PC-3 (cell line): ENCODE measurements around the gene CAPRIN2. TPM values are rescaled to one million over a fixed set of nuclear protein-coding genes. Genes with fewer than 3 reads are reported as not detected.
A peak's percentile ranks its signal among the peaks of the same experiment; 100 is the strongest.

Experiments
- ATAC-seq: fragments of 200-7000 bp; cut with Tn5 transposase; 2 replicates; pipeline ENCODE4 v1.9.1; 2020; ENCODE audit warnings: mild to moderate bottlenecking, moderate library complexity
- BruUV-seq: library from RNA; stranded (reverse); fragments of 400-500 nt; replicated peaks from 2 replicates; lab custom pipeline; 2021; lab: Mats Ljungman, UMichigan
- CTCF ChIA-PET: fragments of 300-600 bp; sonication (Branson Sonifier 250); formaldehyde crosslinking; loops from one replicate; lab custom pipeline; 2022; ENCODE audit warnings: antibody characterized with exemption; lab: Charles Lee
- POLR2A ChIA-PET: fragments of 300-600 bp; sonication (Branson Sonifier 250); formaldehyde crosslinking; loops from one replicate; lab custom pipeline; 2022; ENCODE audit warnings: antibody characterized with exemption; ENCODE audit not compliant: unreplicated experiment; lab: Charles Lee
- DNase-seq: peaks from one replicate; pipeline ENCODE4 v3.0.0-alpha.2; 2015
- H2AFZ ChIP-seq: fragments of 300-600 bp; sonication (generic); 2 replicates; pipeline ENCODE4 v1.6.0; 2016; ENCODE audit warnings: antibody characterized with exemption, low read length
- H3F3A ChIP-seq: fragments of 300-600 bp; sonication (generic); one replicate; pipeline ENCODE4 v1.6.0; 2017; ENCODE audit warnings: antibody characterized with exemption, low read length, control low read depth, mild to moderate bottlenecking; ENCODE audit not compliant: unreplicated experiment
- H3K27ac ChIP-seq: fragments of 300-600 bp; sonication (generic); 2 replicates; pipeline ENCODE4 v1.5.1; 2016; ENCODE audit warnings: mild to moderate bottlenecking, low read length
- H3K27me3 ChIP-seq: fragments of 300-600 bp; sonication (generic); 2 replicates; pipeline ENCODE4 v1.6.1; 2016; ENCODE audit warnings: low read length, mixed read lengths
- H3K36me3 ChIP-seq: fragments of 300-600 bp; sonication (generic); 2 replicates; pipeline ENCODE4 v1.6.1; 2016; ENCODE audit warnings: low read depth, mixed run types, low read length, mixed read lengths
- H3K4me1 ChIP-seq: fragments of 300-600 bp; sonication (generic); 2 replicates; pipeline ENCODE4 v1.5.1; 2016; ENCODE audit warnings: low read length; ENCODE audit not compliant: insufficient read depth
- H3K4me2 ChIP-seq: fragments of 300-600 bp; sonication (generic); 2 replicates; pipeline ENCODE4 v1.6.0; 2016; ENCODE audit warnings: low read length
- H3K4me3 ChIP-seq: fragments of 300-600 bp; sonication (generic); 2 replicates; pipeline ENCODE4 v1.5.1; 2016; ENCODE audit warnings: mild to moderate bottlenecking, low read length, mixed read lengths
- H3K79me2 ChIP-seq: fragments of 300-600 bp; sonication (generic); 2 replicates; pipeline ENCODE4 v1.6.1; 2017; ENCODE audit warnings: low read length, mixed read lengths
- H3K9ac ChIP-seq: fragments of 300-600 bp; sonication (generic); 2 replicates; pipeline ENCODE4 v1.6.0; 2016; ENCODE audit warnings: mild to moderate bottlenecking, low read length
- H3K9me2 ChIP-seq: fragments of 300-600 bp; sonication (generic); replicated peaks from 2 replicates; pipeline ENCODE4 v1.6.1; 2016; ENCODE audit warnings: mixed run types, low read length, mixed read lengths
- H3K9me3 ChIP-seq: fragments of 300-600 bp; sonication (generic); 2 replicates; pipeline ENCODE4 v1.6.1; 2016; ENCODE audit warnings: low read length, mixed read lengths
- H4K20me1 ChIP-seq: fragments of 300-600 bp; sonication (generic); 2 replicates; pipeline ENCODE4 v1.6.1; 2016; ENCODE audit warnings: low read length, mixed read lengths
- EZH2 ChIP-seq: fragments of 300-600 bp; sonication (generic); IDR thresholded peaks from one replicate; pipeline ENCODE4 v1.6.1; 2017; ENCODE audit warnings: antibody characterized with exemption, mild to moderate bottlenecking, low read length; ENCODE audit not compliant: unreplicated experiment
- EZH2phosphoT487 ChIP-seq: fragments of 300-600 bp; sonication (generic); IDR thresholded peaks from 2 replicates; pipeline ENCODE4 v1.6.1; 2018; ENCODE audit warnings: mild to moderate bottlenecking, antibody characterized with exemption, low read length, borderline replicate concordance
- intact Hi-C: fragments of 100-400 bp; cut with micrococcal nuclease; formaldehyde crosslinking; loops from 2 replicates; pipeline ENCODE4 v1.9.0; 2023
- total RNA-seq: library from RNA; depleted of rRNA; stranded (reverse); fragments of >200 nt; gene quantifications from 2 replicates; pipeline ENCODE4 v1.2.3, GENCODE V29; 2014
- TF ChIP-seq, protein P1 (sequence below): fragments of 300-600 bp; sonication (generic); conservative IDR thresholded peaks from 2 replicates; pipeline ENCODE4 v1.5.1; 2017; ENCODE audit warnings: antibody characterized with exemption, low read depth, mild to moderate bottlenecking, low read length

Gene CAPRIN2
- total RNA-seq, 1 experiment from 2014 or later: 23.1 TPM

DNA sequence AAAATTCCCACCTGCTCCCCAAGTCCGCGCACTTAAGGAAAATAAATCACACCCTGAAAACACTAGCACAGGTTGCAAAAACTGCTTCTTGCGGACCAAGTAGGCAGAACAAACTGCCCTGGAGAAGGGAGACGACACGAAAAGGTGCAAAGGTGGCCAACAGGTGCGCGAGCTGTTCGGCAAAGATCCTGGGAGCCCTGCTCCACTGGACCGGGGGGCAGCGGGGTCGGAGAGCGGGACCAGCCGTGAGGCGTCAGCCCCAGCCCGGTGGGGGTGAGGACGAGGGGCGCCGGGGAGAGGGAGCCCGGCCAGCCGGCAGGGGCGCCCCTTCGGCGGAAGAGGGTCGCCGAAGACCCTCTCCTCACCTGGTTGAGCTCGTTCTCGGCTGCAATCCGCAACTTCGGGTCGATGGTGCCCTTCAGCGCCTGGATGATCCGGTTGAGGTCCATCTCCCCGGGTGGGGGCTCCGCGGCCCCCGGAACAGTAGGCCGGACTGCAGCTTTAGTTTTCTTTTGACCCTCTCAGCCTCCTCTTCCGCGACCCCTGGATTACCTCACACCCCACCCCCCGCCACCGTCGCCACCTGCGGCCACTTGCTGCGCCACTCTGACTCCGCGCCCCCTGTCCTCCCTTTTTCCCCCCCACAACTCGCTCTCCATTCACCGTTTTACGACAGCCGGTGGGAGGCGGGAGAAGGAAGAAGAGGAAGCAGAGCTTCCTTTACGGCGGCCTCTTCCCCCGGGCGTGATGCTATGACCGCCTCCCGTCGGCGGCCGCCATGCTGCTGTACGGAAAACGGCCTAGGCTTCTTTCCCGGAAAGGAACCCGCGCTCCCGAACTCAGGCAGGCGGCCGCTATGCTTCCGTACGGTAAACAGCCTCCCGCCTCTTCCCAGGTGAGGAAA lies 59.3 kb downstream of the CAPRIN2 start, which contains the start of gene IPO8:
Gene IPO8, minus strand, starts transcription at position 671 of the 904 bp plus-strand sequence. Its CDS starts 222 bp downstream, at position 449.
- DNase-seq (peak; percentile 85), ATAC-seq (peak; percentile 56)
- peak within 1 kb of the TSS; percentile 93 for H3K4me3 ChIP-seq
- peak within 1 kb of the TSS; percentile 81 for H3K9ac ChIP-seq
- H3K4me2 ChIP-seq: peak within 1 kb of the TSS; percentile 88
- intact Hi-C loops: loop anchor here (1.0 kb wide), 1 partner anchor 99 kb away; no protein-coding TSS in a partner anchor
- no peaks in the 10 kb centered on the region for H4K20me1 ChIP-seq
- H3K9me3 ChIP-seq: no peaks in the 10 kb centered on the region
- CTCF ChIA-PET: interaction anchor here (0.7 kb wide), 2 partner anchors 29 to 1984 kb away, joined by 14 to 18 read pairs; partner anchors contain the start of gene DNM1L
- no peaks in the 10 kb centered on the region for H3K9me2 ChIP-seq
- peaks cover 39% of the 10 kb centered on the region; the same call in 1 of the 2 replicates for H3K4me1 ChIP-seq
- POLR2A ChIA-PET: no interaction called here
- no peaks in the 10 kb centered on the region for H3K36me3 ChIP-seq
- BruUV-seq: TSS peak; percentile 69
- peaks cover 51% of the 10 kb centered on the region for H3K79me2 ChIP-seq
- H2AFZ ChIP-seq: peak within 1 kb of the TSS; percentile 90
- TF ChIP-seq EZH2 (no peak), EZH2phosphoT487 (no peak)
- TF ChIP-seq, protein P1, sequence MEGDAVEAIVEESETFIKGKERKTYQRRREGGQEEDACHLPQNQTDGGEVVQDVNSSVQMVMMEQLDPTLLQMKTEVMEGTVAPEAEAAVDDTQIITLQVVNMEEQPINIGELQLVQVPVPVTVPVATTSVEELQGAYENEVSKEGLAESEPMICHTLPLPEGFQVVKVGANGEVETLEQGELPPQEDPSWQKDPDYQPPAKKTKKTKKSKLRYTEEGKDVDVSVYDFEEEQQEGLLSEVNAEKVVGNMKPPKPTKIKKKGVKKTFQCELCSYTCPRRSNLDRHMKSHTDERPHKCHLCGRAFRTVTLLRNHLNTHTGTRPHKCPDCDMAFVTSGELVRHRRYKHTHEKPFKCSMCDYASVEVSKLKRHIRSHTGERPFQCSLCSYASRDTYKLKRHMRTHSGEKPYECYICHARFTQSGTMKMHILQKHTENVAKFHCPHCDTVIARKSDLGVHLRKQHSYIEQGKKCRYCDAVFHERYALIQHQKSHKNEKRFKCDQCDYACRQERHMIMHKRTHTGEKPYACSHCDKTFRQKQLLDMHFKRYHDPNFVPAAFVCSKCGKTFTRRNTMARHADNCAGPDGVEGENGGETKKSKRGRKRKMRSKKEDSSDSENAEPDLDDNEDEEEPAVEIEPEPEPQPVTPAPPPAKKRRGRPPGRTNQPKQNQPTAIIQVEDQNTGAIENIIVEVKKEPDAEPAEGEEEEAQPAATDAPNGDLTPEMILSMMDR: peak; percentile 32; the same call in 1 of the 2 replicates
- no peaks in the 10 kb centered on the region for H3K27me3 ChIP-seq
- H3K27ac ChIP-seq: no peak within 1 kb of the TSS
- H3F3A ChIP-seq: no peaks in the 10 kb centered on the region

DNA sequence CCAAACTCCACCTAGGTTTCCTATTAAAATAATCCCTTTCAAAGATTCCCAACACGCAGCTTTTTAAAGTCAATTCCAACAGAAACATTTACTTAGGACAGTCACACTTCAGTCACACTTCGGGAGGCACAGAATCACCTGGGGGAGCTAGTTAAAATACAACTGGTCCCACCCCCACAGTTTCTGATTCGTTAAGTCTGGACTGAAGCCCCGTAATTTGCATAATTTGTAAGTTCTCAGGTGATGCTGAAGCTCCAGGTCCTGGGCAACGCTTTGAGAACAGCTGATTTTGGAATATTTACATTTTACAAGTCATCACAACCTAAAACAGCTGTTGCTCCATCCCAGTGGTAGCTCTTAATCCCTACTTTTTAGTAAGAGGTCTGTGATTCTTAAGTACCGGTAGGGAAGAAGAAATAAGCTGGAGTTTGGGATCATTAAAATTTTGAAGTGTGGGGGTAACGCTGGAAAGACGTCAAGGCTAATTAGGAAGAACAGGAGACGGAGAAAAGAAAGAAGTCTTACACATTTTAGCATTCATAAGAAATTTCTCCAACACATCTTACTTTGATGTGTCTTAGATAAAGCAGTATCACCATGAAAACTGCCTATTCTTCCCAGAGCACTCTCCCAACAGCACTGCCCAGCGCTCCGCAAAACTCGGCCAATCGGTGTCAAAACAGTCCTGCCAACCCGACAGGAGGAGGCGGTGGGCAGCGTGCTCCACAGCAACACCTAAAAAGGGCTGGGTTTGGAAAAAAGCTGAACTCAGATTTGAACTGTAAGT lies 60.1 kb downstream of the CAPRIN2 start:
- ATAC-seq (peak; percentile 67), DNase-seq (peak; percentile 47)
- H2AFZ ChIP-seq: peak overlapping the region; percentile 90
- peaks cover 60% of the 10 kb centered on the region for H3K79me2 ChIP-seq
- H3K4me1 ChIP-seq: peaks cover 38% of the 10 kb centered on the region; the same call in 1 of the 2 replicates
- peak overlapping the region; percentile 88 for H3K4me2 ChIP-seq
- no peaks in the 10 kb centered on the region for H3F3A ChIP-seq
- no peak overlapping the region for H3K27ac ChIP-seq
- TF ChIP-seq EZH2phosphoT487: no peak
- TF ChIP-seq, protein P1: no peak
- no peaks in the 10 kb centered on the region for H3K9me2 ChIP-seq
- H4K20me1 ChIP-seq: no peaks in the 10 kb centered on the region
- no TSS peak for BruUV-seq
- H3K9me3 ChIP-seq: no peaks in the 10 kb centered on the region
- H3K9ac ChIP-seq: peak overlapping the region; percentile 81
- POLR2A ChIA-PET: no interaction called here
- no peaks in the 10 kb centered on the region for H3K27me3 ChIP-seq
- peak overlapping the region; percentile 93 for H3K4me3 ChIP-seq
- intact Hi-C loops: loop anchor here (1.0 kb wide), 1 partner anchor 100 kb away; no protein-coding TSS in a partner anchor
- H3K36me3 ChIP-seq: no peaks in the 10 kb centered on the region
- CTCF ChIA-PET: no interaction called here
